Measurements from ENCODE around the gene CLN3.
"Not testable (repeated sequence)": the region's sequence is repeated elsewhere in the genome, so short reads cannot be mapped to it uniquely, and the experiment has no call there.

Gene CLN3

GRCh38 chr16:28473714-28474265, 18.1 kb downstream of the CLN3 start:
- Histone ChIP-seq H3K9me3 (ENCODE audit: control insufficient read depth in 2 of 2, low read length in 2 of 2) (no peaks in the 10 kb centered on the region), H3K27me3 (ENCODE audit: control insufficient read depth in 2 of 2, insufficient read depth in 2 of 2, low read length in 2 of 2) (no peaks in the 10 kb centered on the region), H3K9ac (ENCODE audit: low read depth in 1 of 2, low read length in 2 of 2) (no peak overlapping the region), H3K27ac (ENCODE audit: low read depth in 2 of 2, low read length in 2 of 2) (no peak overlapping the region), H3K36me3 (ENCODE audit: control insufficient read depth in 2 of 2, insufficient read depth in 2 of 2, low read length in 2 of 2) (peaks cover 31 to 41% of the 10 kb centered on the region in 2 donors), H3K4me1 (ENCODE audit: control insufficient read depth in 2 of 2, insufficient read depth in 2 of 2, low read length in 2 of 2) (no peaks in the 10 kb centered on the region), H3K4me3 (ENCODE audit: low read length in 2 of 2) (no peak overlapping the region)

- not testable (repeated sequence) for H3K4me1 ChIP-seq (ENCODE audit: control insufficient read depth in 2 of 2, insufficient read depth in 2 of 2, low read length in 2 of 2); H3K9ac ChIP-seq (ENCODE audit: low read depth in 1 of 2, low read length in 2 of 2); H3K27me3 ChIP-seq (ENCODE audit: control insufficient read depth in 2 of 2, insufficient read depth in 2 of 2, low read length in 2 of 2); H3K27ac ChIP-seq (ENCODE audit: low read depth in 2 of 2, low read length in 2 of 2); H3K4me3 ChIP-seq (ENCODE audit: low read length in 2 of 2); H3K36me3 ChIP-seq (ENCODE audit: control insufficient read depth in 2 of 2, insufficient read depth in 2 of 2, low read length in 2 of 2); H3K9me3 ChIP-seq (ENCODE audit: control insufficient read depth in 2 of 2, low read length in 2 of 2)
These were observed 44.8 kb downstream of the CLN3 start for GRCh38 chr16:28447081-28447480.

DNA sequence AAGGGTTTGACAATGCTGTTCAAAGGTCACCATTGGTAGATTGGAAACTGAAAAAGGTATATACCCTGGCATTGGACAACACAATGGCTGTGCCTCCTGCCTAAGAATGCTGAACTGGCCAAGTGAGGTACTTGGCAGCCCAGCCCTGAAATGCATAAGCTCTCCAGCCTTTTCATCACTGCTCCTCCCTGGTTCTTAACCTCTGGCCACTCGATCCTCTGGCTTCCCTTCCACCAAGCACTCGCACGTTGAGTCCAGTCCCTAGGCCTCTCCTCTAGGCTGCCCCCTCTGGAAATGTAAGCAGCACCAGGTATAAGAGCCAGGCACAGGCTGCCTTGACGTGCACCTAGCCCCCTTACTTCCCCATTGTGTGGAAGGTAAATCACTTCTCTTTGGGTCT, 45.5 kb downstream of the CLN3 start:
- not testable (repeated sequence) for H3K36me3 ChIP-seq (ENCODE audit: control insufficient read depth in 2 of 2, insufficient read depth in 2 of 2, low read length in 2 of 2); H3K4me1 ChIP-seq (ENCODE audit: control insufficient read depth in 2 of 2, insufficient read depth in 2 of 2, low read length in 2 of 2); H3K4me3 ChIP-seq (ENCODE audit: low read length in 2 of 2); H3K27me3 ChIP-seq (ENCODE audit: control insufficient read depth in 2 of 2, insufficient read depth in 2 of 2, low read length in 2 of 2); H3K9me3 ChIP-seq (ENCODE audit: control insufficient read depth in 2 of 2, low read length in 2 of 2); H3K27ac ChIP-seq (ENCODE audit: low read depth in 2 of 2, low read length in 2 of 2); H3K9ac ChIP-seq (ENCODE audit: low read depth in 1 of 2, low read length in 2 of 2)

DNA sequence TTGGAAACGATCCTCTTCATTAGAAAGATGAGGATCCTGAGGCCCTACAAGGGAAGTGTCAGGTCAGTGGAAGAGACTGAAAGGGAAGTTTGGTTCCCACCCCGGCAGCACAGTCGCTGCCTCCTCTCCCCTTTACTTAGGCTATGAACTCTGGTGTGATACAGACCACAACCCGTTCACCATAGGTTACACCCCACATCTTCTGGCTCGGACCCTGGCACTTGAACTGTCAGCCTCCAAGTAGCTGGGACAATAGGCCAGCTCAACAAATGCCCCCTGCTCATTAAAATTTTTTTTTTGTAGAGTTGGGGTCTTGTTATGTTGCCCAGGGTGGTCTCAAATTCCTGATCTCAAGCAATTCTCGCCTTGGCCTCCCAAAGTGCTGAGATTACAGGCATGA, 47.9 kb downstream of the CLN3 start:
- not testable (repeated sequence) for H3K27me3 ChIP-seq (ENCODE audit: control insufficient read depth in 2 of 2, insufficient read depth in 2 of 2, low read length in 2 of 2); H3K27ac ChIP-seq (ENCODE audit: low read depth in 2 of 2, low read length in 2 of 2); H3K4me1 ChIP-seq (ENCODE audit: control insufficient read depth in 2 of 2, insufficient read depth in 2 of 2, low read length in 2 of 2); H3K9ac ChIP-seq (ENCODE audit: low read depth in 1 of 2, low read length in 2 of 2); H3K9me3 ChIP-seq (ENCODE audit: control insufficient read depth in 2 of 2, low read length in 2 of 2); H3K4me3 ChIP-seq (ENCODE audit: low read length in 2 of 2); H3K36me3 ChIP-seq (ENCODE audit: control insufficient read depth in 2 of 2, insufficient read depth in 2 of 2, low read length in 2 of 2)

GRCh38 chr16:28438899-28439298, 53.0 kb downstream of the CLN3 start:
- H3K27ac ChIP-seq (ENCODE audit: low read depth in 2 of 2, low read length in 2 of 2); H3K4me3 ChIP-seq (ENCODE audit: low read length in 2 of 2); H3K4me1 ChIP-seq (ENCODE audit: control insufficient read depth in 2 of 2, insufficient read depth in 2 of 2, low read length in 2 of 2); H3K9ac ChIP-seq (ENCODE audit: low read depth in 1 of 2, low read length in 2 of 2); H3K36me3 ChIP-seq (ENCODE audit: control insufficient read depth in 2 of 2, insufficient read depth in 2 of 2, low read length in 2 of 2); H3K27me3 ChIP-seq (ENCODE audit: control insufficient read depth in 2 of 2, insufficient read depth in 2 of 2, low read length in 2 of 2); H3K9me3 ChIP-seq (ENCODE audit: control insufficient read depth in 2 of 2, low read length in 2 of 2): not testable (repeated sequence)

DNA sequence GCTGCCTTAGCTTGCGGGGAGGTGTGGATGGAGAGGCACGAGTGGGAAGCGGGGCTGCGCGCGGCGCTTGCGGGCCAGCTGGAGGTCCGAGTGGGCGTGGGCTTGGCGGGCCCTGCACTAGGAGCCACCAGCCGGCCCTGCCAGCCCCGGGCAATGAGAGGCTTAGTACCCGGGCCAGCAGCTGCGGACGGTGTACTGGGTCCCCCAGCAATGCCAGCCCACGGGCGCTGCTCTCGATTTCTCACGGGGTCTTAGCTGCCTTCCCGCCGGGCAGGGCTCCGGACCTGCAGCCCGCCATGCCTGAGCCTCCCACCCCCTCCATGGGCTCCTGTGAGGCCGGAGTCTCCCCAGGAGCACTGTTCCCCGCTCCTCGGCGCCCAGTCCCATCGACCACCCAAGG, 56.5 kb downstream of the CLN3 start:
- H3K4me1 ChIP-seq (ENCODE audit: control insufficient read depth in 2 of 2, insufficient read depth in 2 of 2, low read length in 2 of 2); H3K9ac ChIP-seq (ENCODE audit: low read depth in 1 of 2, low read length in 2 of 2); H3K4me3 ChIP-seq (ENCODE audit: low read length in 2 of 2); H3K27ac ChIP-seq (ENCODE audit: low read depth in 2 of 2, low read length in 2 of 2); H3K27me3 ChIP-seq (ENCODE audit: control insufficient read depth in 2 of 2, insufficient read depth in 2 of 2, low read length in 2 of 2); H3K36me3 ChIP-seq (ENCODE audit: control insufficient read depth in 2 of 2, insufficient read depth in 2 of 2, low read length in 2 of 2); H3K9me3 ChIP-seq (ENCODE audit: control insufficient read depth in 2 of 2, low read length in 2 of 2): not testable (repeated sequence)
